ENCODE results near the gene STRIP1.

STRIP1 gene

DNA sequence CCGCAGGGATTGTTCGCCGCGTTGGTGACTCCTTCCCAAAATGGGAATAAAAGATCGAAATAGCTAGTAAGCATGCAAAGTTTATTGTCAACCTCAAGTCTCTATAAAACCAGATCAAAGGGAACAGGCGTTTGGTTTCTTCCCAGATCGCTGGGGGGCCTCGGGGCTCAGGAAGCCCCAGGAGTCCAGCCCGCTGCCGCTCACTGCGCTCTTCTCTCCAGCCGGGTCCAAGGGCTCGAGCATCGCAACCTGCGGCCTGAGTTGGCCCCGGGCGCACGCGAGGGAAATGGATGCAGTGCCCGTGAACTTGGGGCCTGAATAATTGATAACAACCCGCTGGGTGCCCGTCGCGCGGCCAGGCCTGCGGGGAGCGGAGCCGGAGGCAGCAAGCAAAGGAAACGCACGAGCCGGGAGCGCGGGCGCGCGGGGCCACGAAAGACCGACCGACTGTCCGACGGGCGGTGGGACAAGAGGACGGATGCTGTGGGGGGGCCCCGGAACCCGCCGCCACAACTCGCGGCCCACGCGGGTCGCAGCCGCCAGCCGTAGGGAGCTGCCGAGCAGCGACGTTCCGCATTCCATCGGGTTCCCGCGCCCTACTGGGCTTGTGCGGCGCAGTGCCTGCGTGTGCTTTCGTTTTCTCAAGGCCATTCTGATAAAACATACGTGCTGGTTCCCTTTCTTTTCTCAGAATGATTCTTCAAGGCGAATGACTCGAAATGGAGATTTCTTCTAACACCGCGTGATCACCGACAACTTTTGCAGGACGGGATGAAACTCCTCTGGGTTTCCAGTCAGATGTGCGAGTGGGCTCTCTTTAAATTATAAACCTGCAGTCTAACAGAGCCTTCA lies 50.0 kb downstream of the STRIP1 start:
- no peak overlapping the region for H3K27ac ChIP-seq
- TF ChIP-seq, protein P1, sequence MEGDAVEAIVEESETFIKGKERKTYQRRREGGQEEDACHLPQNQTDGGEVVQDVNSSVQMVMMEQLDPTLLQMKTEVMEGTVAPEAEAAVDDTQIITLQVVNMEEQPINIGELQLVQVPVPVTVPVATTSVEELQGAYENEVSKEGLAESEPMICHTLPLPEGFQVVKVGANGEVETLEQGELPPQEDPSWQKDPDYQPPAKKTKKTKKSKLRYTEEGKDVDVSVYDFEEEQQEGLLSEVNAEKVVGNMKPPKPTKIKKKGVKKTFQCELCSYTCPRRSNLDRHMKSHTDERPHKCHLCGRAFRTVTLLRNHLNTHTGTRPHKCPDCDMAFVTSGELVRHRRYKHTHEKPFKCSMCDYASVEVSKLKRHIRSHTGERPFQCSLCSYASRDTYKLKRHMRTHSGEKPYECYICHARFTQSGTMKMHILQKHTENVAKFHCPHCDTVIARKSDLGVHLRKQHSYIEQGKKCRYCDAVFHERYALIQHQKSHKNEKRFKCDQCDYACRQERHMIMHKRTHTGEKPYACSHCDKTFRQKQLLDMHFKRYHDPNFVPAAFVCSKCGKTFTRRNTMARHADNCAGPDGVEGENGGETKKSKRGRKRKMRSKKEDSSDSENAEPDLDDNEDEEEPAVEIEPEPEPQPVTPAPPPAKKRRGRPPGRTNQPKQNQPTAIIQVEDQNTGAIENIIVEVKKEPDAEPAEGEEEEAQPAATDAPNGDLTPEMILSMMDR (conservative IDR thresholded peaks at IDR 0.05), result no peak
- TF ChIP-seq ZFX (IDR thresholded peaks at IDR 0.05), result no peak

DNA sequence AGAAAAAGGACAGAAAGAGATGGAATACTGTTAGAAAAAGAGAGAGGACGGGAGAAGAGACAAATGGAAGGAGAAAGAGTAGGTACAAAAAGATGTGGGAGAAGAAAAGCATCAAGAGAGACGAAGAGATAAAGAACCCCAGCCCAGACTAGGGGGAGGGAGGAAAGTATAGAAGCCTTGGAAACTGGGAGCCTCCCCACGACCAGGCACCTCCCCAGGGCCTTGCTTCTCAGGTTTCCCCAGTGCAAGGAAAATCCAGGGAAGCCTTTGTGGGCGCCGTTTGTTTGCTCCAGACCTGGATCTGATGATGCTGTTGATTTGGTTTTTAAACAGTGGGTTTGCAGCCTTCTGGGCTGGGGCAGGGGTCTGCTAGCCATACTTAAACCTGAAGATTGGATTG lies 51.2 kb downstream of the STRIP1 start:
- TF ChIP-seq, protein P1 (conservative IDR thresholded peaks at IDR 0.05), result no peak
- no peak for TF ChIP-seq ZFX (IDR thresholded peaks at IDR 0.05)

DNA sequence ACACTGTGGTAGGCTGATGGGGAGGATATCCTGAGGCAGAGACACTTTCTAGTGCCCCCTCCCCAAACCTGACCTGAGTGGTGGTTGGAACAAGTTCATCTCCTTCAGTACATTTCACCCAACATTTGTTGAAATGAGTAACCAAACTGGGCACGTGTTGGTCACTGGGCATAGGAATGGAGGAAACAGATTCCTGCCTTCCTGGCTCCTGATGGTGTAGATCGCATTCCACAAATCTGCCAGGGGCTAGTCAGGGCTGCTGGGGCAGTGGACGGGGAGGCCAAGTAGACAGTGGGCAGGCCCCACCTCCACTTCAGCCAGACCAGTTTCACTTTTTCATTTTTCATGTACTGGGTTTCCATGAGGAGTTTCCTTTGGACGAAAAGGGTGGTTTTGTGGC lies 52.5 kb downstream of the STRIP1 start:
- no peak overlapping the region for H3K27ac ChIP-seq
- TF ChIP-seq, protein P1 (conservative IDR thresholded peaks at IDR 0.05), result no peak
- TF ChIP-seq ZFX (IDR thresholded peaks at IDR 0.05), result no peak

More for the DNA sequence above, 51.2 kb downstream of the STRIP1 start:
- H3K27ac ChIP-seq, result no peak overlapping the region

DNA sequence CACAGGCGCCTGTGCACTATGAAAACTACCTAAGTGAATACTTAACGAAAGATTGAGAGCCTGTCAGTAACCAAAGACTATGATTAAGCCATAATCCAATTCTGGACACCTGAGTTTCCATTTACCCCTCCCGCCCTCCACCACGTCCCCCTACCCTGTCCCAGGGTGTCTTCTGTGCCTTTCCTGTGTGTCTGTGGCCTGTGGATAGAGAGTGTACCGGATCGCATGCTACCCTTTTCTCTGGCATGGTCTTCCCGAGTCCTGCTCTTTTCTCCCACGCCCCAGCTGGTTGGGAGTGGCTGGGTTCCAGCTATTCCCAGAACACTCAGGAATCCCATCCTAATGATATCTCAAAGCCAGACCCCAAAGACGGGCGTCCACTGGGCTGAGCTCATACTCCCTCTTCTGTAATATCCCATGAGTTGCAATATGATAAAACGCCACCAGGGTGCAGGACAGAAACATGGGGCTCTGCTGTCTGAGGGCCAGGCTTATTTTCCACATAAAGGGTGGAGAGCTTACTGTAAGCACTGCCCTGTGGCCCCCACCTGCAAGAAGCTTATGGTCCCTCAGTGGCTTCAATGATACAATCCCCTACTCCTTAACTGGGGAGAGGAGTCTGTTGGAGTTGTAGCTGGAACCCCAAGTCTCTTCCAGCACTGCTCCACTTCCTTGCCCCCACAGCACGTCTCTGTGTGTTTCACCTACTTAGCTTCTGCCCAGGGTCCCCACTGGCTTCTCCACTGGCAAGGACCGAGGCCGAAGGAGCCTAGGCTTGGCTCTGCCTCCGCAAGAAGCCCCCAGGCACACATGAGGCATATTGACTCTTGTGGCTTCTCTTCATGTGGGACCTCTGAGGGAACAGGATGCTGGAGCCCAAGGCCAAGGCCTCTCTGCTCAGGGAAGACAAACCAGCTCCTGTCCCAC lies 53.7 kb downstream of the STRIP1 start:
- no peak overlapping the region for H3K27ac ChIP-seq
- TF ChIP-seq ZFX (IDR thresholded peaks at IDR 0.05), result no peak
- TF ChIP-seq, protein P1 (conservative IDR thresholded peaks at IDR 0.05), result peak; percentile 83

DNA sequence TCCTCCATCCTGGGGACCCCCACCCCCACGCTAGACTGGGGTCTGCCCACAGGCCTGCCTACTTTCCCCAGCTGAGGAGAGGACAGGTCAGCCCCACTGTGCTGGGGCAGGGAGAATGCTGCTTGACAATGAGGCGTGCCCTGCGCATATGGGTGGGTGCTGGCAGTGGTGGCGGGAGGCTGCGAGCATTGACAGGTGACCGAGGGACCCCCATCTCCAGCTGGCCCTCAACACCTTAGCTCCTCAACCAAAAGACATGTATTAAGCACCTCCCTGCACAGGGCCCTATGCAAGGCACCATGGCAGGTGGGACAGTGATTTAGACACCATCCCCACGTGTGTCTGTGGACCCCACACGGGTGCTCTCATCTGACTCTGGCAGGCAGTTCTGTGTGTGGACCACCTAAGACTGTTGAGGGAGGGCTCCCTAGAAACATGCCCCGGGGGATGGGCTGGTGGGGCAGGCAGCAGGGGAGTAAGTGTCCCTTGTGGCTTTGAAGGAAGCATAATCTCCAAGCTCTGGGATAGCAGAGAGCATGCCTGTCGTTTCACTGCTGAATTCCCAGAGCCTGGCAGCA lies 54.4 kb downstream of the STRIP1 start:
- TF ChIP-seq, protein P1 (conservative IDR thresholded peaks at IDR 0.05), result no peak
- no peak for TF ChIP-seq ZFX (IDR thresholded peaks at IDR 0.05)
- no peak overlapping the region for H3K27ac ChIP-seq

DNA sequence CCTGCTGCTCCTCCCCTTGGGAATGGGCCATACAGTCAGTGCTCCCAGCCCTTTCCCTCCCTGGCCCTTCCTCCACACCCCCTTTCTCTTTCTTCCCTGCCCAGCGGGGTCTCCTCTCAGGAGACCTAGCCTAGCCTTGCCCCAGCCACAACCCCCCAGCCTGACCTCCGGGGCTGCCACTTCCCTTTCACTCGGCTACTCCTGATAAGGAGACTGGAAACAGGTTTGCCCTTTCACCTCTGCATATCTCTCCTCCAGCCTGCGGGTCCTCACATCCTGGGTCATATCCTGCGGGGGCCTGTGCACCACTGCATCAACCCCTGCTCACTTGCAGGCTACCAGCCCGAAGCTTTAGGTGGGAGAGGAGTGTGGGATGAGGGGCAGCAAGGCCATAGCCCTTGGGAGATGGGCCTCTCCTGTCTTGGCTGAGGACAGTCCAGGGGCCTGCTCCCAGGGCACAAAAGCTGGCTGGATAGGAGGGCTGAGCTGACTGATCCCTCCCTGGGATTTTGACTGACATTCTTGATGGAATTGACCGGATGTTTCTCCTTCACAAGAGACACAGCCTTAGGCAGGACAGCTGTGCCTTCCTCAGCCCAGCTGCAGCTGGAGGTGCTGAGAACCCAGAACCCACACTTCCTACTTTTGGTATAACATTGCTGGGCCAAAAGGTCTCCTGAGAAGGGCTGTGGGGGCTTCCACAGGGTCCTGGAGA lies 55.3 kb downstream of the STRIP1 start:
- no peak overlapping the region for H3K27ac ChIP-seq
- TF ChIP-seq ZFX (IDR thresholded peaks at IDR 0.05), result no peak
- TF ChIP-seq, protein P1 (conservative IDR thresholded peaks at IDR 0.05), result no peak
